LHCN-M2 (cell line): ENCODE results near the gene USP49. TPM values are rescaled to one million over a fixed set of nuclear protein-coding genes. Genes with fewer than 3 reads are reported as not detected.

ENCODE experiments used
- DNase-seq: peaks from one replicate; pipeline ENCODE4 v3.0.0-alpha.2; 2012; ENCODE audit warnings: low read depth
- total RNA-seq: library from RNA; depleted of rRNA; stranded (reverse); fragments of >200 nt; gene quantifications from 2 replicates; pipeline ENCODE4 v1.2.3, GENCODE V29; 2014

USP49 gene
- total RNA-seq, 1 experiment from 2014 or later, result 1.7 TPM

- DNase-seq, result no peak
Observed at GRCh38 chr6:41877051-41877680, 18.0 kb downstream of the USP49 start.

GRCh38 chr6:41874741-41875140 lies 20.4 kb downstream of the USP49 start:
- no peak for DNase-seq

- DNase-seq, result no peak
Observed at GRCh38 chr6:41872147-41872546, 23.0 kb downstream of the USP49 start.

GRCh38 chr6:41871691-41872090 lies 23.5 kb downstream of the USP49 start:
- no peak for DNase-seq

GRCh38 chr6:41859356-41859755 lies 35.8 kb downstream of the USP49 start:
- no peak for DNase-seq

GRCh38 chr6:41858703-41859102 lies 36.5 kb downstream of the USP49 start:
- DNase-seq, result no peak

GRCh38 chr6:41850861-41851260 lies 44.3 kb downstream of the USP49 start:
- DNase-seq, result no peak

- peak; percentile 93 for DNase-seq
Observed at GRCh38 chr6:41846666-41847237, 48.4 kb downstream of the USP49 start.

GRCh38 chr6:41843178-41843577 lies 52.0 kb downstream of the USP49 start:
- no peak for DNase-seq

- no peak for DNase-seq
Observed at GRCh38 chr6:41840326-41840725, 54.8 kb downstream of the USP49 start.

GRCh38 chr6:41836660-41837052 lies 58.5 kb downstream of the USP49 start:
- DNase-seq, result peak; percentile 27

GRCh38 chr6:41836022-41836659 lies 59.0 kb downstream of the USP49 start:
- DNase-seq, result peak; percentile 38

- no peak for DNase-seq
Observed at GRCh38 chr6:41832263-41832662, 62.9 kb downstream of the USP49 start.

- DNase-seq, result no peak
Observed at GRCh38 chr6:41826343-41827022, 68.7 kb downstream of the USP49 start.

GRCh38 chr6:41824571-41825569 lies 70.3 kb downstream of the USP49 start:
- peak; percentile 76 for DNase-seq

- DNase-seq, result no peak
Observed at GRCh38 chr6:41823178-41823577, 72.0 kb downstream of the USP49 start.

- DNase-seq, result no peak
Observed at GRCh38 chr6:41822021-41822420, 73.2 kb downstream of the USP49 start.

GRCh38 chr6:41821266-41821665 lies 73.9 kb downstream of the USP49 start:
- no peak for DNase-seq

- DNase-seq, result peak; percentile 22
Observed at GRCh38 chr6:41818271-41819054, 76.7 kb downstream of the USP49 start.

- DNase-seq, result no peak
Observed at GRCh38 chr6:41815587-41815986, 79.6 kb downstream of the USP49 start.

- no peak for DNase-seq
Observed at GRCh38 chr6:41814629-41815028, 80.5 kb downstream of the USP49 start.
